ENCODE measurements around the gene CDK11A.

DNA sequence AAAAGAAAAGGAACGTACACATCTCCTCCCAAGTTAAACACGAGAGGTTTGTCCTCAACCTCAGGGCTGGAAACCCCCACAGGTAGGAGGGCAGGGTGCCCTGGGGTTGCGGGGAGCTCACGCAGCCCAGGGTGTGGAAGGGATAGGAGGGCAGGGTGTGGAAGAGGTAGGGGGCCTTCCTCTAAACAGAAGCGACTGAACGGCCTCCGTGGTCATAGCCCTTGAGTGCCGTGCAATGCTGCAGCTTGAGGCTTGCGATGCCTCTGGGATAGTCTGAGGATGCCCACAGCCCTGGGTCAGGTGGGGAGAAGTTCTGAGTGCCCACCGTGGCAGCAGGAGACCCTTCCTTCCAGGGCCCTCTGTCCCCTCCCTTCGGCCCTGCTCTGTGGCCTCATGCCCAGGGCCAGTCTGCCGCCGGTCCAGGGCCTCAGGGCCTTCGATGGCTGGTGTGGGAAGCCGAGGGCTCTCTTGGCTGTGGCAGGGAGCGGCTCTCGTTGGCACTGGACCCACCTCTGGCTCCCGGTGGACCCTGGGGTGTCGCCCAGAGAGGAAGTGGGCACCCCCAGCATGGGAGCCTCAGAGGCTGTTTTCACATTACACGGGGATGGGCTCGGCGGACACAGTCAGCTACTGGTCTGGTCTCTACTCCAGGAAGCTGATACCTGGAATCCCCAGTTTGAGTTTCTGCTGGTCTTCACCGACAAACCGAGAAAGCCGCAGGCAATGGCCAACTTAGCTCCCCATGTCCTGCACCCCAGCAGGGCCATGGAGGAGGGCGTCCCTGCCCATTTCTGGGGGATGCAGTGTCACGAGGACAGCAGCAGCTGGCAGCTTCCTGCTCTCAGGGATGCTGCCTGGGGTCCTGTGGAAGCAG lies 59.0 kb downstream of the CDK11A start:
- TF ChIP-seq EZH2 (IDR thresholded peaks at IDR 0.05; ENCODE audit: insufficient read depth, poor library complexity, severe bottlenecking): no peak
- TF ChIP-seq EZH2phosphoT487 (IDR thresholded peaks at IDR 0.05; ENCODE audit: insufficient read depth, low read depth): no peak
